ENCODE measurements around the gene SERPINA1.

The SERPINA1 gene

GRCh38 chr14:94364037-94364436 is 24.4 kb downstream of the SERPINA1 start:
- no peak for TF ChIP-seq CTCF (conservative IDR thresholded peaks at IDR 0.05; ENCODE audit: low read depth, low read length)
- DNase-seq (ENCODE audit: low read depth): no peak

GRCh38 chr14:94363151-94363624 is 25.2 kb downstream of the SERPINA1 start:
- no peak for TF ChIP-seq CTCF (conservative IDR thresholded peaks at IDR 0.05; ENCODE audit: low read depth, low read length)
- DNase-seq (ENCODE audit: low read depth): no peak
- H3K4me3 ChIP-seq (ENCODE audit: low read length): no peak overlapping the region

More at GRCh38 chr14:94364037-94364436, 24.4 kb downstream of the SERPINA1 start:
- H3K4me3 ChIP-seq (ENCODE audit: low read length): no peak overlapping the region

- no peak for DNase-seq (ENCODE audit: low read depth)
These were observed 25.7 kb downstream of the SERPINA1 start for GRCh38 chr14:94362614-94363133.

GRCh38 chr14:94361682-94362081 is 26.7 kb downstream of the SERPINA1 start:
- no peak overlapping the region for H3K4me3 ChIP-seq (ENCODE audit: low read length)
- DNase-seq (ENCODE audit: low read depth): no peak
- TF ChIP-seq CTCF (conservative IDR thresholded peaks at IDR 0.05; ENCODE audit: low read depth, low read length): no peak

More at GRCh38 chr14:94362614-94363133, 25.7 kb downstream of the SERPINA1 start:
- no peak overlapping the region for H3K4me3 ChIP-seq (ENCODE audit: low read length)
- TF ChIP-seq CTCF (conservative IDR thresholded peaks at IDR 0.05; ENCODE audit: low read depth, low read length): no peak

- no peak for TF ChIP-seq CTCF (conservative IDR thresholded peaks at IDR 0.05; ENCODE audit: low read depth, low read length)
- H3K4me3 ChIP-seq (ENCODE audit: low read length): no peak overlapping the region
- DNase-seq (ENCODE audit: low read depth): no peak
These were observed 27.3 kb downstream of the SERPINA1 start for GRCh38 chr14:94360945-94361565.

- no peak for DNase-seq (ENCODE audit: low read depth)
- no peak for TF ChIP-seq CTCF (conservative IDR thresholded peaks at IDR 0.05; ENCODE audit: low read depth, low read length)
- no peak overlapping the region for H3K4me3 ChIP-seq (ENCODE audit: low read length)
These were observed 31.2 kb downstream of the SERPINA1 start for GRCh38 chr14:94357166-94357565.
